ENCODE data around the gene PLBD2. TPM values are rescaled to one million over a fixed set of nuclear protein-coding genes. Genes with fewer than 3 reads are reported as not detected.
A peak's percentile ranks its signal among the peaks of the same experiment; 100 is the strongest.

PLBD2 gene
- total RNA-seq, 4 donors from 2014 or later, result 17.0 to 32.4 (median 24.1) TPM

GRCh38 chr12:113330505-113330904, 27.9 kb upstream of the PLBD2 start:
- H3K36me3 ChIP-seq, result peaks cover 0 to 27% (median 0%) of the 10 kb centered on the region in 3 donors
- no peak for DNase-seq
- TF ChIP-seq CTCF (IDR thresholded peaks at IDR 0.05), result no peak
- TF ChIP-seq POLR2A (IDR thresholded peaks at IDR 0.05), result no peak
- no peaks in the 10 kb centered on the region for H3K27me3 ChIP-seq
- H3K9me3 ChIP-seq, result no peaks in the 10 kb centered on the region
- peaks cover 0 to 22% (median 0%) of the 10 kb centered on the region in 4 donors for H3K4me1 ChIP-seq
- H3K4me3 ChIP-seq, result no peak overlapping the region
- no peak overlapping the region for H3K27ac ChIP-seq

DNA sequence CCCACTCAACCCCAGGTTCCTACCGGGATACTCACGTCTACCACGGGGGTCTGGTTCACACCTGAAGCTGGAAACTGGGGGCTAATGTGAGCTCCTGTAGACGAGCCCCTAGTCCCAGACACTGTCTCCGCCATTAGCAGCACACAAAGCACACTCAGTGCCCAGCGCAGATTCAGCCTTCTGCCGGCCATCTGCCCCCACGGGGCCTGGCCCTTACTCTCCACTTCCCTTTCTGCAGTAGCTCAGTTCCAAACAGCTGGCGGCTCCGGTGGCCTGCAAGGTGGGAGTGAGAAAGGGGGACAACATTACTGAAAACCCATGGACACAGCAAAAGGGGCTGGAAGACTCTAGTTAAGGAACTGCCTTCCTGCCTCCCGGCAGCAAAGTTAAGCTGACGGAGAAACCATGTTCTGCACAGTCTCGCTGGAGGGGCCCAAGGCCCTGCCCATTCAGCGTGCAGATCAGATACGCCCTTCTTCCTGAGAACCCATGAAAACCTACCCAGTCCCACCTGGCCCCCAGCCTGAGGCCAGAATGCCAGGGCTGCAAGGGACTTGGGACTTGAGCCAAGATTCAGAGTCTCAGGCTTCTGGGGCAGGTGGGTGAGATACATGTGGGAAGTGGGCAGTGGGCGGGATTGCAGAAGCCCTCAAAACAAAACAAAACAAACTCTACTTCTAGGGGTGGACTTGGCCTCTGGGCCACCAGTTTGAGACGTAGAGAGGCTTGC, 25.5 kb upstream of the PLBD2 start:
- TF ChIP-seq POLR2A (IDR thresholded peaks at IDR 0.05), result no peak
- TF ChIP-seq CTCF (IDR thresholded peaks at IDR 0.05), result no peak
- no peaks in the 10 kb centered on the region for H3K27me3 ChIP-seq
- H3K9me3 ChIP-seq, result no peaks in the 10 kb centered on the region
- peaks cover 0 to 27% (median 0%) of the 10 kb centered on the region in 3 donors for H3K36me3 ChIP-seq
- peaks cover 0 to 15% (median 0%) of the 10 kb centered on the region in 4 donors for H3K4me1 ChIP-seq
- no peak overlapping the region for H3K27ac ChIP-seq
- H3K4me3 ChIP-seq, result peak overlapping the region in 2 of 4 donors; percentile 64
- DNase-seq, result no peak

DNA sequence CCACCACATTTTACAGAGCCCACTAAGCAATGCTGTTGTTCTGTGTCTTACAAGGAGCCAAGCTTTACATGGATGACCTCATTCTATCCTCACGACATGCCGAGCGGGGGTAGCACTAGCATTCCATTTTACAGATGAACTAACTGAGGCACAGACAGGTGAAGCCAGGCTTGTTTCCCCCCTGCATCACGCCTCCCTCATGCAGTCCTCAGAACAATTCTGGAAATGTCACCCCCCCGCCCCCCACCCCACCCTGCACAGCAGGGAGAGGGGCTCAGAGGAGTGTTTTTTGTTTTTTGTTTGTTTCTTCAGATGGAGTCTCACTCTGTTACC, 25.0 kb upstream of the PLBD2 start:
- Histone ChIP-seq H3K4me3 (peak overlapping the region; percentile 51 to 64 (median 63)), H3K27ac (no peak overlapping the region)

GRCh38 chr12:113333877-113334785, 24.3 kb upstream of the PLBD2 start:
- no peak for TF ChIP-seq CTCF (IDR thresholded peaks at IDR 0.05)
- peak in 1 of 2 donors; percentile 6 for TF ChIP-seq POLR2A (IDR thresholded peaks at IDR 0.05)
- Histone ChIP-seq H3K36me3 (peaks cover 0 to 27% (median 0%) of the 10 kb centered on the region in 3 donors), H3K9me3 (no peaks in the 10 kb centered on the region), H3K27ac (peak overlapping the region; percentile 68 to 75 (median 74)), H3K27me3 (no peaks in the 10 kb centered on the region), H3K4me1 (peaks cover 0 to 15% (median 0%) of the 10 kb centered on the region in 4 donors), H3K4me3 (peak overlapping the region; percentile 51 to 64 (median 63))
- DNase-seq, result peak in 2 of 3 donors; percentile 29 to 54

More for the DNA sequence above, 25.0 kb upstream of the PLBD2 start:
- Histone ChIP-seq H3K4me1 (peaks cover 0 to 15% (median 0%) of the 10 kb centered on the region in 4 donors), H3K27me3 (no peaks in the 10 kb centered on the region), H3K36me3 (peaks cover 0 to 27% (median 0%) of the 10 kb centered on the region in 3 donors), H3K9me3 (no peaks in the 10 kb centered on the region)
- no peak for TF ChIP-seq POLR2A (IDR thresholded peaks at IDR 0.05)
- TF ChIP-seq CTCF (IDR thresholded peaks at IDR 0.05), result no peak
- DNase-seq, result no peak

DNA sequence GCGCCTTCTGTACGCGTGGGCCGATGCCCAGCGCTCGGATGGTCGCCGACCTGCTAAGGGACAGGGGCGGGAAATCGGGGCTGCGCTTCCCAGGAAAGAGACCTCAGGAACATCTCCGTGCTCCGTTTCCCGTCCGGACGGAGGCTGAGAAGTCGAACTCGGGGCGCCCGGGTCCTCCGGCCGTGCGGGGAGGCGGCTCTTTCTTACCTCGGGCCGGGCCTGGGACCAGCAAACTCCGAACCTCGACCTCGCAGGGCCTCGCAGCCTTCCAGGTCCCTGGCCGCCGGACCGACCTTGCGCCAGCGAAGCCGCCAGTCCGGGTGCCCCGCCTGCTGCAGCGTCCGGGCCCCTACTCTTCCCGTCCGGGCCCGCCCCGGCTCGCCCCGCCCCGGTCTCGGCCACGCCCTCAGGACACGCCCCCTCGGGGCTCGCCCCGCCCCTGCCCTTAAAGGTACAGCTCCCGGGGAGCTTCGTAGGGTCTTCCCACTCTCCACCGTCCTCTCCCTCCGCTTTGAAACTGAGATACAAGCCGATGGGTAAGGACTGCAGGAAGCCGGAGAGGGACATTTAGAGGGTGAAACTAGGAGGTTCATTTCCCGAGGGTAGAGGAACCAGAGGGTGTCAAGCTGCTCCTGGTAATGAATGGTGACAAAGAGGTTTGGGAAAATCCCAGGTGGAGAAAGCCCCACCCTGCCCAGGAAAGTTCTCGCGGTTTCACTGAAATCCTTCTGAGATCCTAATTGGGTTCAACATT, 23.4 kb upstream of the PLBD2 start, which contains the start of gene SLC8B1:
SLC8B1 (minus strand) TSS at position 324 of the 754 bp plus-strand sequence. CDS start 2,231 bp downstream, outside the sequence.
- TF ChIP-seq CTCF (IDR thresholded peaks at IDR 0.05) (no peak), POLR2A (IDR thresholded peaks at IDR 0.05) (peak; percentile 91 to 92)
- Histone ChIP-seq H3K9me3 (no peaks in the 10 kb centered on the region), H3K36me3 (peaks cover 0 to 21% (median 0%) of the 10 kb centered on the region in 3 donors), H3K4me1 (peaks cover 0 to 15% (median 0%) of the 10 kb centered on the region in 4 donors), H3K4me3 (peak within 1 kb of the TSS; percentile 51 to 64 (median 63)), H3K27ac (peak within 1 kb of the TSS; percentile 68 to 75 (median 74)), H3K27me3 (no peaks in the 10 kb centered on the region)
- peak; percentile 85 to 94 (median 94) for DNase-seq
